Stimulated activated CD8-positive, alpha-beta memory T cell treated with anti-CD3 and anti-CD28 coated beads, Interleukin-4, amount 100 ng/mL, for 48 hours (primary cell): Measurements from ENCODE around the gene SLC19A1.
"Not testable (repeated sequence)": the region's sequence is repeated elsewhere in the genome, so short reads cannot be mapped to it uniquely, and the experiment has no call there.

Experiments used
- DNase-seq: peaks from one replicate; pipeline ENCODE4 v3.0.0-alpha.2; 2020

The SLC19A1 gene

DNA sequence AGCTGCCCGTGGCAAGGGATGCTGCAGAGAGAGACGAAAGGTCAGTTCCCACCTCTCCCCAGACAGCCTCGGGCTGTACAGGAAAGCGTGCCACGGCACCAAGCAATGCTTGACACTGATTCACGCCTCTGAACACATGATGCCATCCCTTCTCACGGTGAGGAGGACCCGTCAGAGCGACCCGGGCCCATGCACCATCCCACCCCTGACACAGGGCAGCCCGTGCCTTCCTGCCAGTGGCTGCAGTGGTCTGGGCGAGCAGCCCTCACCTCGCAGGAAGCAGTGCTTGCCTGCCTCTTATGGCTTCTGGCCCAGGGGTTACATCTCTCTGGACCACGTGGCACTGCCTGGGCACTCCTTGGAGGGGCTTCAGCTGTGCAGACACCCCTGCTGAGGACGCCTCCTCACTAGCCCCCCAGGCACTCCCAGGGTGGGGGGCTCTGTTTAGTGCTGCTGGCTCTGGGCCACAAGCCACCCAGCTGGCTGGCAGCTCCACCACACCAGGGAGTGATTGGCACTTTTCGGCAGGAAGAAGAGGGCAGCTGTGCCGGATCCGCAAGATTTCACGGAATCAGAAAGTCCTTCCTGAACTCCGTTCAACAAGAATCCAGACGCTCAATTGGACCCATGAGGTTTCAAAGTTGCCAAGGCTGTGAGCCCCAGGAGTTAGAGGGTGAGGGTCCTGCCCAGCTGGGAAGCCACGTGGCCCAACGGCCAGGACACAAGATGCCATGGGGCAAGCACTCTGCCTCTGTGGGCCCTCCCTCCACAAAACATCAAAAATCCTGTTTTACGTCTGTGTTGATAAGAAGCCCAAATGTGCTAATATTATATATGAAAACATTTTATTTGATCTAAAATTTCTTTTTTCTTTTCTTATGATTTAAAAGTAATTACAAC is 34.8 kb upstream of the SLC19A1 start:
- DNase-seq = no peak

- no peak for DNase-seq
Observed at GRCh38 chr21:45575993-45576837, 34.0 kb upstream of the SLC19A1 start.

DNA sequence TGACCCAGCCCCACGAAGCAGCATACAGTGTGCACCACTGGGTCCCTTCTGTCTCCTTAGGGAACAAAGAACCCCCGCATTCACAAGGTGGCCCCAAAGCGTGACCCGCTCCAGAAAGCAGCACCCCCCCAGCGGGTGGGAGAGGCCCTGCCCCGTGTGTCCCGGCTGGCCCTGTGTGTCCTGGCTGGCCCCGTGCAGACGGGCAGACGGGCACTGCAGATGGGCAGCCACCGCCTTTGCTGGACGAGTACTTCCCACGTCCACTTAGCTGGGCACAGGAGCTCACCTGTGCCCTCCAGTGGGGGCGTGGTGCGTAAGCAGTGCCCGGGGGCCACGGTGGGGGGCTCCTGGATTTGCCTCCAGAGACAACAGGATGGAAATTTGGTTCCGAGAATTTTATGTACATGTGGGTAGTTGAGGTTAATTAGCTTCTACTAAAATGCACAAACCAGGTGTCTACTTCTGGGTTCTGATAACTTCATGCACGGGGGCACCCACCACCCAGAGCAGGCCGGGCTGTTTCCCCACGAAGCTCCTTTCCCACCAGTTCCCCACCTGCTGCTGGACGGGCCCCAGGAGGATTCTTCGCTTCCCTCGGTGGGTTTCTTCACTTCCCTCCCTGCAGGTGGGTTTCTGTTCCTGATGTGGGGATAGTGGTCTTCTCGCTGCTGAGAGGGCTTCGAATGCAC is 33.2 kb upstream of the SLC19A1 start:
- DNase-seq = no peak

DNA sequence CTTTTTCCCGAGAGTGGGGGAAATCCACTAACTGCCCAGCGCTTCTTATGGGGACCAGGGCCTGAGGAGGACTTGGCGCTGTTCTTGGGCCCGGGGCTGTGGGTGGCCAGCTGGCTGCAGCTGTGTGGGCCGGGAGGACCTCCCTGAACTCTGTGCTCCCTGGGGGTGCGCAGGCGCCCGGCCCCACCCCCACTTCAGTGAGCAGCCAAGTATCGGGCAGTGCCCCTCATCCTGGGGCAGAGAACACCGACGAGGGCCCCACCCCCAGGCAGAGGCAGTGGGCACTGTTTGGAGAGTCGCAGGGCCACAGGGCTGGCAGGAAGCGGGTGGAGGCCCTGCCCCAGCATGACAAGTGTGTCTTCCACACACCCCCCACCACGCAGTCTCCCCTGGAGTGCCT is 32.5 kb upstream of the SLC19A1 start:
- DNase-seq = no peak

GRCh38 chr21:45574081-45574501 is 31.9 kb upstream of the SLC19A1 start:
- DNase-seq = no peak

GRCh38 chr21:45573452-45574035 is 31.3 kb upstream of the SLC19A1 start:
- no peak for DNase-seq

DNA sequence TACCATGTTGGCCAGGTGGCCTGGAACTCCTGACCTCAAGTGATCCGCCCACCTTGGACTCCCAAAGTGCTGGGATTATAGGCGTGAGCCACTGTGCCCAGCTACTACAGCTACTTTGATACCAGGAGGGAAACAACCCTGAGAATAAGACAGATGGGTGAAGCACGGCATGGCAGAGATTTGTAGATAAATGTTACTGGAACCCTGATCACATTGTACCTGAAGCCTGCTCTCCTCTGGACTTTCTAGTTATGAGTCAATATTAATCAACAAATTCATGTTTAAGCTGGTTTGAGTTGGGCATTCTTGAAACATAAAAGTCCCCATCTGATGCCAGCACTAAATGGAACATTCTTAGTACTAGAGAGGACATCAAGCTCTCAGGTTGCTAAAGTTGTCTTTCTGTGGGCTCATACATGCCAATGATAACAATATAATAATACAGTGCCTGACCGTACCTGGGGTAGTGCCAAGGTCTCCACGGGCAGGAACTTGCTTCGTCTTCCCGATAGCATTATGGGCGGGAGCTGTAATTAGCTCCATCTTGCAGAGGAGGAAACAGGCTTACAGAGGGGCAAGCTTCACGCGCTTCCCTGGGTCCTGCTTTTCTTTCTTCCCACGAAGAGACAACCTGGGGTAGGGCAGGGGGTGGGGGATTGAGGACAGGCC is 30.7 kb upstream of the SLC19A1 start:
- DNase-seq = no peak

- DNase-seq = no peak
Observed at GRCh38 chr21:45572231-45572630, 30.0 kb upstream of the SLC19A1 start.

- no peak for DNase-seq
Observed at GRCh38 chr21:45571641-45572040, 29.4 kb upstream of the SLC19A1 start.

DNA sequence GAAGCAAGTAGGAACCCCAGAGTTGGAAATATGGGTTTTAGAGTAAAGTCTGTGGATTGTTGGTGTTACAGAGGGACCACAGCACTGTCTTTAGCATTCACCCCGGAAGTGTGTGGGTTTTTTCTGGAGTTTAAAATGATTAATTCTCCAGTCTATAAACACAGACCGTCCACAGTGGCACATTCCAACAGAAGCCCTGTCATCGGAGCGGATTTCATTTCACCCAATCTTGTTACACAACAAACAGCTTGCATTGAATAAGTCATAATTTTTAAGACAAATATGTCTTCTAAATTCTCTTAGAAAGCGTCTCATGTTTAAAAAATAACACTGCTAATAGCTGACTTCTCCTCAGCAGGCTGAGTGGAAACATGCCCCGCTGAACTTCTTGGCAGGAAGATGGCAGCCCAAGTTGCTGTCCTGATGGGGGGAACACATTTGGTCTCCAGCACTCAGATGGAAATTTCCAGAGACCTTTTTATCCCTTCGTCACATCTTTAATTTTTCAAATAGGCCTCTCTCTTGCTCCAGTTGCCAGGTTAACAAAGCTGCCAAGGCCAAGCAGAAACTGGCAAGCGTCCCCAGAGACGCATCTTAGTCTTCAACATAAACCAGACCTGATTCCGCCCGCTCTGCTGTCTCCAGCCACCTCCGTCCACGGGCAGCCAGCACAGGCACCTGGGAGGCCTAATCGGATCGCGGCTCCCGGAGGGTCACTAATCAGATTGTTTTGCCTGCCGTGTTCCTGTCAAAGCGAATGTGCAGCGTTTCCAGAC is 28.8 kb upstream of the SLC19A1 start:
- no peak for DNase-seq

DNA sequence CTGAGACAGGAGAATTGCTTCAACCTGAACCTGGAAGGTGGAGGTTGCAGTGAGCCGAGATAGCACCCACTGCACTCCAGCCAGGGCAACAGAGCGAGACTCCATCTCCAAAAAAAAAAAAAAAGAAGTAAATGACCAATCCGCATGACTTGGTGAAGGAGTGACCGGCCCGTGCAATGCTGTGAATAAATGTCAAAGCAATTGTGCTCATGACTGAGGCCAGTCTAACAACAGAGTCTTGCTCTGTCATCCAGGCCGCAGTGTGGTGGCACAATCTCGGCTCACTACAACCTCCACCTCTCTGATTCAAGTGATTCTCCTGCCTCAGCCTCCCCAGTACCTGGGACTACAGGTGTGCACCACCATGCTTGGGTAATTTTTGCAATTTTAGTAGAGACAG is 27.8 kb upstream of the SLC19A1 start:
- DNase-seq = no peak

DNA sequence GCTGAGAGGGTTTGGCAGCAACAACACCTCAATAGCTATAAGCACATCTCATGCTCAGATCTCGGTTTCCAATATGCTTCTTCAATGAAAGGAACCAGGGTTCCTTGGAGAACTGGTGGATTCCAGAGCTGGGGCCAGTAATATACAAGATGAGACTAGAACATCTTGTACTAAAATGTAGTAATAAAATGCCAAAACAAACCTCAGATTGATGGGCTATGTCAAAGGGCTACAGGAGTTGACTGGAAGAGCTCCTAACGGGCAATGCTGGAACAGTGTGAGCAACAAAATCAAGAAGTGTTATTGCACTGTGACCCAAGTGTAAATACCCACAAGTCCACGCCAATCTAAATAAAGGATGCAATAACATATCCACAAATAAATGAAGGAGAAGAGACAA is 26.1 kb upstream of the SLC19A1 start:
- no peak for DNase-seq

- DNase-seq = not testable (repeated sequence)
Observed at GRCh38 chr21:45564137-45564536, 21.9 kb upstream of the SLC19A1 start.

DNA sequence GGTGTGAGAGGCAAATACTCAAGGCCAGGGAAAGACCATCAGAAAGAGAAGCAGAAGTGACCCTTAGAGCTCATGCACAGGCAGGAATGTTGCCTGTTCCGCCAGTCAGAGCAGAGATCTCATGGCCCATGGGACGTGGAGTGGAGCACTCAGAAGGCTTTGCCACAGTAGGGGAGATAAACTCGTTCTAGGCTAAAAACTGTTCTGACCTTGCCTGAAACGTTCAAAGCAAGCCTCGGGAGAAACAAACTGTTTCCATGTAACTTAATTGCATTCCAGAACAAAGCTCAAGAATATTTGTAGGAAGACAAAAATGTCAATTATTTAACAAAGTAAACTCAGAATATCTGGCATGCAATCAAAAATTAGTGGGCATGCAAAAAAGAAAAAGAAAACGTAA is 20.7 kb upstream of the SLC19A1 start:
- DNase-seq = no peak

- DNase-seq = no peak
Observed at GRCh38 chr21:45562402-45562801, 20.2 kb upstream of the SLC19A1 start.

DNA sequence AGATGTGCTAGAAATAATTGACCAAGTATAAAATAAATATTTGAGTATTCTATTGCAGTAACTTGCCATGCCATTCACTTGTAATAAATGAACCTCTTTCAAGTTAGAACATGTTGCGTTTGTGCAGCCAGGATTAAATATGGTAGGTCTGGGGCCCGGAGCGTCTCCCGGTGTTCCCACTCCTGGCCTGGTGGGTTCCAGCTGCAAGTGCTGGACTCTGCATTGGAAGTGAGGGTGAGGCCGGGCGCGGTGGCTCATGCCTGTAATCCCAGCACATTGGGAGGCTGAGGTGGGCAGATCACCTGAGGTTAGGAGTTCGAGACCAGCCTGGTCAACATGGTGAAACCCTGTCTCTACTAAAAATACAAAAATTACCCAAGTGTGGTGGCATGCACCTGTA is 19.0 kb upstream of the SLC19A1 start:
- not testable (repeated sequence) for DNase-seq

DNA sequence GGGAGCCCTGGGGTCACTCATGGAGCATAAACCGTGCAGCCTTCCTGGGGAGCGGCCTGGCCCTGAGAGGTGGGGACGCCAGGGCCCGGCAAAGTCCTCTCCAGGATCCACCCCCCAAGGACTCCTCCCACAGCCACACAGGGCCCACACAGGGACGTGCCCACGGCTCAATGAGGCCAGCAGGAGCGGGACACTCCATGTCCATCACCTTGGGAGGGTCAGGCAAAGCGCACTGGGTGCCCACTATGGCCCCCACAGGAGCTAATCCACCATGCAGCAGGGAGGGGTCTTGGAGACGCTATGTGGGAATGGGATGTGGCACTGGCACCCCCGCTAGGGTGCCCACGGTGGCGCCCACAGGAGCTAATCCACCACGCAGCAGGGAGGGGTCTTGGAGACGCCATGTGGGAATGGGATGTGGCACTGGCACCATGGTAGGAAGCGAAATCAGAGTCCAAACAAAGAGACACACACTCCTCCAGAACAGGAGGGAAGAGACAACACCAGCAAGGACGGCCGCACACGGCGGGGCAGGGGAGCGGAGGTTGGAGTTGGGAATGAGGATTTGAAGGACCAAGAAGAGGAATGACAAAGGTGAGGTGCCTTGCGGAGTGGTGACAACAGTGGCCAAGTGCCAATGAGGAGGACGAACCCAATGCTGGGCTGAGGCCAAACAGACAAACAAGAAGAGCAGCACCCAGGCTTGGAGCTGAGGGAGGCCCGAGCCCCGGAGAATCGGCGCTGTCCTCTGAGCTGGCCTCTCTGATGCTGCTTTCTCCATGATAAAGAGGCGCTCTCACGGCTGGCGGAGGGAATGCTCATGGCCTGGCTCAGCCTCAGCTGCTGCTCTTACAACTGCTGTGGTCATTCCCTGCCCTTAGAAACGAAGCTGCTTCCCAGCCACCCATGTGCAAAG is 18.1 kb upstream of the SLC19A1 start:
- no peak for DNase-seq

DNA sequence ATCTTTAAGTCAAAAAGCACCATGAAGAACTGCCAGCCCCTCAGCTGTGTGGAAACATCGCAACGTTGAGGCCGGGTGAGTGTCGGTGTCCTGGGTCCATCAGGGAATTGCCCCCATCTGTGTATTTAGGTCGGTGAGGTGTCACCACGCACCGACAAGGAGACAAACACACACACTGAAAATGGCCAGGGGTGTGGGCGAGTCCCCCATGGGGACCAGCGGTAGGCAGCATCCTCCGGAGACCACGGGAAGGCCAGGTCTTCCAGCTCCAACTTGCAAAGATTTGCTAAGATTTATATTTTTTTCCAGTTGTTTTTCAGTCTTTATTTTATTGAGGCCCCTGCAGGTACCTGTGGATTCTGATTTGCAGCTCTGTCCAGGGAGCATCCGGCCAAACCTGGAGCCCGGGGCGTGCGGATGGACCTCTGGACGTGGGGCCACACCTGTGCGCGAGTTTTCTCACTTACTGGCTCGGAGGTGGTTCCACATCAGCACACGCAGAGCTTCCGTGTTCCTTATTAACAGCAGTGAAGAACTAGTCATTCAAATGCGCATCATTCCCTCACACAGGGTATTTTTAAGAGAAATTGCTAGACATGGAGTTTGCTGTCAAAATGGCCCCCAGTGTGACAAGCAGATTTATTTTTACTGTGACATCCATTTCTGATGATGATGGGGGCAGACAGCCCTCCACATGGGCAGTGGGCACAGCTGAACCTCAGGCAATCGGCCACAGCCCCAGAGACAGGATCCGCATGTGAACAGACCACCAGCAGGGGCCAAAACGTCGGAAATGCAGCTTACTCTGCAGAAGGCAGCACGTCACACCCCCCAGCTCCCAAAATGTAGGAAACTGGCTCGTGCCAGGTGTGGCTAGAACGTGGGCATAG is 17.2 kb upstream of the SLC19A1 start:
- no peak for DNase-seq

DNA sequence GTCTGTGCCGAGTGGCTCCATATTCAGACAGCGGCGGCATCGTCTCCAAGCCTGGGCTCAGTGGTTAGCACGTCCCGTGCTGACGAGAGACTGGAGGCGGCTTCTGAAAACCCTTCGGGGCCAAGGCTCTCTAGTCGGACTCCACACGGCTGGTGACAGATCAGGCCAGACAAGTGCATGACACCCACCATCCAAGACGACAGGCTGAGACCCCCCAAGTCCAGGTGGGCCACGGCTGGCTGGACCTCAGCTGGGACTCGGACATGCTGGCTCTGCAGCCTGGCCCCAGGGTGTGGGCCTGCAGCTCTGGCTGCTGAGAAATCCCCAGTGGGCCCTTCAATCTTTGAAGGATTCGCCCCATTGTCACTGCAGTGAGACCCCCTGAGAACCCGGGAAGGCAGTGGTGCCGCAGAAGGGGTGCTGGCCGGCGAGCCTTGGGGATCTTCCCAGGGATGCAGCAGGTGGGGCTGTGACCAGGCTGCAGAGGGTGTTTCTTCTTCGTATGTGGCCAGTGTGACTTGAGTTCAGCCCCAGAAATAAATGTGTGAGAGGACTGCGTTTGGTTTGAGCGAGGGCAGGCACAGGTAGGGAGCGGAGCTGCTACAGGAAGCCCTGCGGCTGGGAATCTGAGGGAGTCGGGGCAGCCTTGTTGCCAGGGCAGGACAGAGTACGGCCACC is 15.9 kb upstream of the SLC19A1 start:
- no peak for DNase-seq
